CD4-positive, alpha-beta T cell (primary cell): ENCODE data around the gene URI1. TPM values are rescaled to one million over a fixed set of nuclear protein-coding genes. Genes with fewer than 3 reads are reported as not detected.

ENCODE experiments used
- ATAC-seq: fragments of 200-7000 bp; cut with Tn5 transposase; one replicate; pipeline ENCODE4 v1.10.0; 2022; ENCODE audit warnings: mild to moderate bottlenecking; ENCODE audit not compliant: poor library complexity
- CTCF ChIA-PET: fragments of 350-600 bp; sonication (Branson Sonifier 250); formaldehyde crosslinking; loops from one replicate; lab custom pipeline; 2021; ENCODE audit warnings: antibody characterized with exemption, inconsistent platforms; lab: Charles Lee
- POLR2A ChIA-PET: fragments of 350-600 bp; sonication (Branson Sonifier 250); formaldehyde crosslinking; loops from one replicate; lab custom pipeline; 2021; ENCODE audit warnings: antibody characterized with exemption, inconsistent platforms; lab: Charles Lee
- DNase-seq, 14 experiments: peaks; one replicate each; pipeline ENCODE4 v3.0.0-alpha.2; 2013 to 2020; ENCODE audit warnings: mixed read lengths in 2 of 14
- H3K27ac ChIP-seq, 2 donors: one replicate each; pipeline versions ENCODE4 v1.5.1 to v1.7.0; 2013; ENCODE audit warnings: low read length in 2 of 2, low read depth in 1 of 2, mild to moderate bottlenecking in 1 of 2
- H3K27me3 ChIP-seq, 2 experiments: 1 replicate in 1 of 2; 2 replicates in 1 of 2; pipeline versions ENCODE4 v1.6.1 to v1.7.0; 2013; ENCODE audit warnings: low read length in 2 of 2, control low read depth in 1 of 2, mild to moderate bottlenecking in 1 of 2, moderate library complexity in 1 of 2; ENCODE audit not compliant: insufficient read depth in 2 of 2, control insufficient read depth in 1 of 2
- H3K36me3 ChIP-seq: one replicate; pipeline ENCODE4 v1.6.1; 2013; ENCODE audit warnings: low read length, control low read depth; ENCODE audit not compliant: insufficient read depth
- H3K4me1 ChIP-seq: one replicate; pipeline ENCODE4 v1.6.1; 2013; ENCODE audit warnings: low read length, control low read depth; ENCODE audit not compliant: insufficient read depth
- H3K4me3 ChIP-seq: one replicate; pipeline ENCODE4 v1.5.1; 2013; ENCODE audit warnings: mild to moderate bottlenecking, low read length, moderate library complexity
- H3K9me3 ChIP-seq, 2 experiments: 1 replicate in 1 of 2; 2 replicates in 1 of 2; pipeline versions ENCODE4 v1.6.1 to v1.7.0; 2013; ENCODE audit warnings: low read length in 2 of 2, mild to moderate bottlenecking in 2 of 2, control low read depth in 1 of 2, moderate library complexity in 1 of 2; ENCODE audit not compliant: control insufficient read depth in 1 of 2, insufficient read depth in 1 of 2
- H3K27ac Mint-ChIP-seq: one replicate; pipeline ENCODE4 v1.8.0; 2020; ENCODE audit warnings: mixed read lengths
- H3K27me3 Mint-ChIP-seq: one replicate; pipeline ENCODE4 v1.8.0; 2021; ENCODE audit warnings: mixed read lengths
- H3K36me3 Mint-ChIP-seq: one replicate; pipeline ENCODE4 v1.8.0; 2021; ENCODE audit warnings: low read depth, mixed read lengths
- H3K4me1 Mint-ChIP-seq: one replicate; pipeline ENCODE4 v1.8.0; 2021; ENCODE audit warnings: low read depth, mixed read lengths
- H3K4me3 Mint-ChIP-seq: one replicate; pipeline ENCODE4 v1.8.0; 2020; ENCODE audit warnings: mild to moderate bottlenecking, mixed read lengths
- H3K9me3 Mint-ChIP-seq: one replicate; pipeline ENCODE4 v1.8.0; 2020; ENCODE audit warnings: mixed read lengths
- CTCF ChIP-seq: fragments of 200-600 bp; IDR thresholded peaks from one replicate; pipeline ENCODE4 v1.8.0; 2022; ENCODE audit warnings: antibody characterized with exemption, mild to moderate bottlenecking
- intact Hi-C, 2 experiments: fragments of 100-400 bp; cut with DNase I in 1 of 2; cut with micrococcal nuclease in 1 of 2; formaldehyde crosslinking; loops; one replicate each; pipeline versions ENCODE4 v1.15.1 to v1.9.0; 2023 to 2025; cut with DNase I, micrococcal nuclease
- total RNA-seq, 174 experiments: library from RNA in 2 of 174; stranded (reverse) in 2 of 174; gene quantifications; one replicate each; pipeline ENCODE4 v1.2.3 and lab custom pipeline; 2021 to 2026

URI1 gene
- total RNA-seq, 2 experiments from 2014 or later = 50.9 to 63.6 TPM

DNA sequence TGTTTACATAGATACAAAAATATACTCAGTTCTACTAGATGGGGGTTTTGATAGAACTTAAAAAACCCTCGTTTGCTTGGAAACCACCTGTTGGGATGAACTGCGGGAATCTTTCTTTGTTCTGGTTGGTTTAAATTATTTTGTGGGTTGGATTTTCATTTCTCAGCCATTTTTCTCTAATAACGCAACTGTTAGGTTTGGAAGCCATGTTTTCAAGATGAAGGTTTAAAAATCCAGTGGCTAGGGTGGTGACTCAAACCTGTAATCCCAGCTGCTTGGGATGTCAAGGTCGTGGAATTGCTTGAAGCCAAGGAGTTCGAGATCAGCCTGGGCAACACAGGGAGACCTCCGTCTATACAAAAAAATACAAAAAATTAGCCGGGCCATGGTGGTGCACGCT, 1.6 kb downstream of the URI1 start:
- POLR2A ChIA-PET = interaction anchor here (0.6 kb wide), 1 partner anchor 41 kb away, joined by 3 read pairs; no protein-coding TSS in a partner anchor

DNA sequence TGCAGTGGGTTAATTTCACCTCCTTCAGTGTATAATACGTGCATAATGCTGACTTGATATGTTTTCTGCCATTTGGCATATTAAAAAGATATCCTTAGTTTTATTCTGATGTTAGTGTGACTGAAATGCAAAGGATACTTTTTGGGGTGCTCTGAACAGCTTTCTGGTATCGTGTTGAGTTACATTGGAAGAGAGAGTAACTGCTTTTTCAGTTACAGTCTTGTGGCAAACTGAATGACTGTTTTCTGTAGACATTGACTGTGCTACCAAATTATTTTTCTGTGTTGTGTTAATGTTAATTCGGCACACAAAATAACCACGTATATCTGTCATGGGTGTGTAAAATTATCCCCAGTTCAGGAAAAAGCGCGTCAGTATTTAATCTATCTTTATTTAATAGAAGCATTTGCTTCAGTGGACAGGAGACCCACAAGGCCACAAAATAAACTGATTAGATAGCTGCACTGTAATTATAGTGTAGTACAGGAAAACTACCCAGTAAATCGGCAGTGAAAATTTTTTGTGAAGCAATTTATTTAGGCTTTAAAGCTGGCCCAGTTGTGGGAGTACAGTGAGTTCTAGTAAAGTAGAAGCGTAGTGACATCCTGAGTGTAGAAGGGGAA, 2.5 kb downstream of the URI1 start:
- no peak for ATAC-seq
- no peaks in the 10 kb centered on the region for H3K27me3 Mint-ChIP-seq
- Histone ChIP-seq H3K9me3 (peaks cover 0 to 4% of the 10 kb centered on the region in 2 experiments), H3K36me3 (no peaks in the 10 kb centered on the region), H3K27ac (no peak overlapping the region), H3K4me1 (peaks cover 27% of the 10 kb centered on the region), H3K4me3 (no peak overlapping the region), H3K27me3 (no peaks in the 10 kb centered on the region)
- ChIA-PET CTCF (interaction anchor here (1.0 to 1.2 kb wide), 2 partner anchors 20 to 185 kb away, joined by 3 read pairs; no protein-coding TSS in a partner anchor), POLR2A (interaction anchor here (0.6 to 1.1 kb wide), 2 partner anchors 40 to 339 kb away, joined by 3 to 6 read pairs; partner anchors contain the start of gene POP4)
- no peak for DNase-seq
- intact Hi-C loops = loop anchor here (5.0 to 10.0 kb wide), 4 partner anchors 100 to 730 kb away; partner anchors contain the start of gene UQCRFS1 (in 1 of the 2)
- H3K36me3 Mint-ChIP-seq = peaks cover 22% of the 10 kb centered on the region
- H3K27ac Mint-ChIP-seq = peak overlapping the region; percentile 47
- H3K9me3 Mint-ChIP-seq = no peaks in the 10 kb centered on the region
- TF ChIP-seq CTCF = no peak
- H3K4me3 Mint-ChIP-seq = peak overlapping the region; percentile 70
- H3K4me1 Mint-ChIP-seq = peaks cover 67% of the 10 kb centered on the region

More for the DNA sequence above, 1.6 kb downstream of the URI1 start:
- DNase-seq = no peak
- intact Hi-C loops = loop anchor here (2.0 to 10.0 kb wide), 6 partner anchors 99 to 729 kb away; partner anchors contain the start of gene UQCRFS1 (in 1 of the 2)
- H3K9me3 Mint-ChIP-seq = no peaks in the 10 kb centered on the region
- H3K27me3 Mint-ChIP-seq = no peaks in the 10 kb centered on the region
- Histone ChIP-seq H3K27me3 (no peaks in the 10 kb centered on the region), H3K27ac (no peak overlapping the region), H3K4me1 (peaks cover 27% of the 10 kb centered on the region), H3K9me3 (no peaks in the 10 kb centered on the region), H3K36me3 (no peaks in the 10 kb centered on the region), H3K4me3 (peak overlapping the region; percentile 82)
- H3K36me3 Mint-ChIP-seq = peaks cover 19% of the 10 kb centered on the region
- H3K4me3 Mint-ChIP-seq = peak overlapping the region; percentile 98
- no peak for ATAC-seq
- peaks cover 67% of the 10 kb centered on the region for H3K4me1 Mint-ChIP-seq
- H3K27ac Mint-ChIP-seq = peak overlapping the region; percentile 47
- TF ChIP-seq CTCF = no peak
- CTCF ChIA-PET = no interaction called here

DNA sequence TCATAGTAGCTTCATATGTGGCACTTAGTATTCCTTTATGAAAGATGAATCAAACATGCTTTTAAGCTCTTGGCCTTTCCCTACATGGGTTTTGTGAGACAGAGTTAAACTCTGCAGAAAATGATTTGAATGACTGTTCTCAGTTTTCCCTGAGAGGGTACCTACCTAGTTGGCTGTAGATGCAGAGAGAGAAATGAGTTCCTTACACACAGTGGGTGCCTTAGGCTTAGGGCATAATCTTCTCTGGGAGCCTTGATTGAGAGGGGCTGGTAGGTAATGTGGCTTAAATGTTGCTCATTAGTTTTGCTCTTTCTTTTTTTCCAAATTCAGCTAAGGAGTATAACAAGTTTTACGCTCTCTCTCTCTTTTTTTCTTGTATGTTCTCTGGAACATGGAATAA, 3.0 kb downstream of the URI1 start:
- CTCF ChIA-PET = interaction anchor here (0.6 to 1.2 kb wide), 4 partner anchors 11 to 185 kb away, joined by 3 to 4 read pairs (median 3); no protein-coding TSS in a partner anchor
- peaks cover 70% of the 10 kb centered on the region for H3K4me1 Mint-ChIP-seq
- POLR2A ChIA-PET = interaction anchor here (1.1 to 1.4 kb wide), 3 partner anchors 232 to 339 kb away, joined by 3 to 7 read pairs (median 6); partner anchors contain the start of gene POP4

More for the DNA sequence above, 3.0 kb downstream of the URI1 start:
- intact Hi-C loops = loop anchor here in 1 of 2 experiments (10.0 kb wide), 2 partner anchors 100 to 730 kb away; partner anchors contain the start of gene UQCRFS1
- H3K9me3 Mint-ChIP-seq = no peaks in the 10 kb centered on the region
- H3K27ac ChIP-seq = no peak overlapping the region
- peaks cover 27% of the 10 kb centered on the region for H3K4me1 ChIP-seq
- H3K36me3 Mint-ChIP-seq = peaks cover 27% of the 10 kb centered on the region
- H3K4me3 Mint-ChIP-seq = peak overlapping the region; percentile 70
- DNase-seq (no peak), ATAC-seq (no peak)
- no peak overlapping the region for H3K4me3 ChIP-seq
- H3K27me3 Mint-ChIP-seq = no peaks in the 10 kb centered on the region
- H3K27me3 ChIP-seq = no peaks in the 10 kb centered on the region
- peak overlapping the region; percentile 47 for H3K27ac Mint-ChIP-seq
- peaks cover 0 to 4% of the 10 kb centered on the region in 2 experiments for H3K9me3 ChIP-seq
- H3K36me3 ChIP-seq = no peaks in the 10 kb centered on the region
- no peak for TF ChIP-seq CTCF
